ENCODE results near the gene AQP6.

AQP6 gene

DNA sequence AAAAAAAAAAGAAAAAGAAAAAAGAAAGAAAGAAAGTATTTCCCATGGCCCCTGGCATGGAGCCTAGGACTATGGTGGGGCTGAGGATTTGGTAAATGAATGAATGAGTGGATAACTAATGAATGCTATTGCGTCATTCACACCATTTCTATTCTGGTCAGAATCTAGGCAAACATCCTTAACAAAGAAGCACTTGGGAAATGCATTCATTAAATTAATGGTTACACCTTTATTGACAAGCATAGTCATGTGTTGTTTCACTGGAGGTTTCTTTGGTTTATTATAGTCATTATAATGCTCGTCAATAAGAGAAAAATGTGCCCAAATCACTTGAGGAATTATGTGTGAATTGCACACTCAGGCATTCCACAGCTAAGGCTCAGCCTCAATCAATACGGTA lies 35.8 kb upstream of the AQP6 start:
- Histone ChIP-seq H3K36me3 (ENCODE audit: control insufficient read depth in 4 of 4, insufficient read depth in 4 of 4, low read length in 3 of 4) (no peaks in the 10 kb centered on the region), H3K4me3 (ENCODE audit: control insufficient read depth in 1 of 7, extremely low read depth in 1 of 7, insufficient read depth in 4 of 7, low read depth in 2 of 7, low read length in 6 of 7) (no peak overlapping the region), H3K27me3 (replicated peaks in 2 of 5; ENCODE audit: control insufficient read depth in 4 of 5, insufficient read depth in 5 of 5, low read length in 4 of 5) (peaks cover 0 to 2% (median 0%) of the 10 kb centered on the region in 5 experiments), H3K9me3 (ENCODE audit: control extremely low read depth in 1 of 5, control insufficient read depth in 4 of 5, insufficient read depth in 2 of 5, low read depth in 1 of 5, low read length in 4 of 5) (no peaks in the 10 kb centered on the region), H3K27ac (ENCODE audit: insufficient read depth in 1 of 2, low read depth in 1 of 2, low read length in 2 of 2, poor library complexity in 1 of 2, severe bottlenecking in 2 of 2) (no peak overlapping the region), H3K4me1 (ENCODE audit: control extremely low read depth in 1 of 4, control insufficient read depth in 4 of 4, insufficient read depth in 4 of 4, low read length in 3 of 4) (peaks cover 0 to 2% (median 0%) of the 10 kb centered on the region in 4 experiments)
- no peak for DNase-seq
- ChIA-PET CTCF (interaction anchor here (1.4 kb wide), 1 partner anchor 9 kb away, joined by 6 read pairs; no protein-coding TSS in a partner anchor), POLR2A (interaction anchor here (0.6 kb wide), 1 partner anchor 347 kb away, joined by 3 read pairs; the partner anchor contains the start of gene LIMA1)
- 100% methylated on average over 1 of the region's 3 CpGs for WGBS (ENCODE audit: insufficient coverage)

DNA sequence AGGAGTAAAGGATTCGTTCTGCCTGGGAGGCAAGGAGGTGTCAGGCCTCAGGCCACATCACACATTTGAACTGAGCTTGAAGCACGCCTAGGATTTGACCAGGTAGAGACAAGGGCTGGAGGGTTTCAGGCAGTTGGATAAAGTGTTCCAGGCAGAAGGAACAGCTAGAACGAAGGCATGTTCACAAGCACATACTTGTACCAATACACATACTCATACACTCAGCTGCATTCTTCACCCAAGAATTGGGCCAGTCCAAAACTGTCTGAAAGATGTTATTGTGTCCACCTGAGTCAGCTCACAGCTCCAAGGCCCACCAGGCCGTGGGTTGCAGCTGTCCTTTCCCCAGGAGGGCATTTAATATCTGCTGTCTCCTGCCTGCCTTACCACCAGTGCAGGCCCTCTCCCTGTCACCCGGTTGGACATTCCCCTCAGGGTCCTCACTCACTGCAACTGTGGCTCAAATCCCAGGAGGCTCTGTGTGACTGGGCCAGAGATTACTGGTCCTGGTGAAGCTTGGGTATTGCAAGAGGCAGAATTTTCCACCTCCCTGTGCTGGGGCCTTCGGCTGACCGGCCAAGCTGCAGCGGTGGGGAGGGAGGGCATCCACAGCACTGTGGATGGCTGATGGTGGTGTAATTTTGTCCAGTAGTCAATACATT lies 35.0 kb upstream of the AQP6 start:
- POLR2A ChIA-PET, result interaction anchor here (0.6 kb wide), 1 partner anchor 346 kb away, joined by 3 read pairs; the partner anchor contains the start of gene LIMA1
- Histone ChIP-seq H3K4me3 (ENCODE audit: control insufficient read depth in 1 of 7, extremely low read depth in 1 of 7, insufficient read depth in 4 of 7, low read depth in 2 of 7, low read length in 6 of 7) (no peak overlapping the region), H3K36me3 (ENCODE audit: control insufficient read depth in 4 of 4, insufficient read depth in 4 of 4, low read length in 3 of 4) (no peaks in the 10 kb centered on the region), H3K27me3 (replicated peaks in 2 of 5; ENCODE audit: control insufficient read depth in 4 of 5, insufficient read depth in 5 of 5, low read length in 4 of 5) (peaks cover 0 to 2% (median 0%) of the 10 kb centered on the region in 5 experiments), H3K9me3 (ENCODE audit: control extremely low read depth in 1 of 5, control insufficient read depth in 4 of 5, insufficient read depth in 2 of 5, low read depth in 1 of 5, low read length in 4 of 5) (no peaks in the 10 kb centered on the region), H3K4me1 (ENCODE audit: control extremely low read depth in 1 of 4, control insufficient read depth in 4 of 4, insufficient read depth in 4 of 4, low read length in 3 of 4) (peaks cover 0 to 2% (median 0%) of the 10 kb centered on the region in 4 experiments), H3K27ac (ENCODE audit: insufficient read depth in 1 of 2, low read depth in 1 of 2, low read length in 2 of 2, poor library complexity in 1 of 2, severe bottlenecking in 2 of 2) (no peak overlapping the region)
- CTCF ChIA-PET, result interaction anchor here (1.4 kb wide), 1 partner anchor 8 kb away, joined by 6 read pairs; no protein-coding TSS in a partner anchor
- no peak for DNase-seq
- 95% methylated on average over 4 of the region's 8 CpGs for WGBS (ENCODE audit: insufficient coverage)

DNA sequence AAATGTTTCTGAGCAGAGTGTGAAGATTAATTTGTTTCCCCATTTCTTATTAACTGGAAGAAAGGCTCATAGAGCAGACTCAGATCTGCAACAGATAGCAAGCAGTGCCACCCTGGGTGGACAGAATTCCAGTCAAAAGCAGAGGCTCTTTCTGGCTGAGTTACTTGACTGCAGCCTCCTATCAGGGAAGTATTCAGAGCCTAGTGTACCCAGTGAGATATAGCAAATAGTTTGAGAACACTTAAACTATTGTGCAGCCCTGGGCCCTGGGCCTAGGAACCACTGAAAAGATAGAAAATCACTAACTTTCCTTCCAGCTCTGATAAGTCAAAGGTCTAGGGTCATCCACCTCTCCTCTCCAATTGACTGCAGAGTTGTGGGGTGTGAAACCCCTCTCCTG lies 33.4 kb upstream of the AQP6 start:
- CTCF ChIA-PET, result interaction anchor here (0.8 kb wide), 1 partner anchor 515 kb away, joined by 3 read pairs; no protein-coding TSS in a partner anchor
- POLR2A ChIA-PET, result no interaction called here
- H3K27me3 ChIP-seq (replicated peaks in 2 of 5; ENCODE audit: control insufficient read depth in 4 of 5, insufficient read depth in 5 of 5, low read length in 4 of 5), result peaks cover 0 to 15% (median 6%) of the 10 kb centered on the region in 5 experiments

DNA sequence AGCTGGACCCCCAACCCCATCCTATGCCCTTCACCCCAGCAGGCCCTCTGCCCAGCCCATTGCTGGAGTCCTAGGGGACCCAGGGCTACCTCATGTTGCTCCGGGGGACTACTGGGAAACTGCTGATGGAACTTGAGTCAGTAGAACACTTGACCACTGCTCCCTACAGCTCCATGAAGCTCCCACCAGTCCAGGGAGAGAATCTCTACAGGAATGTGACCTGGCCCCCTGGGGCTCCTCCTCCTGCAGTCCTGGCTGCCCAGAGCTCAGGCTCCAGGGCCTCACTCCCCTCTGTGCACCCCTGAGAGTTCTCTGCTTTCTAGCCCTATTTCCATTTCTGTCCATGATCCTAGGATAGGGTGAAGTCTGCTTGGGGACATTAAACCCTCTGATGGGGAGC lies 33.0 kb upstream of the AQP6 start:
- H3K27me3 ChIP-seq (replicated peaks in 2 of 5; ENCODE audit: control insufficient read depth in 4 of 5, insufficient read depth in 5 of 5, low read length in 4 of 5), result peaks cover 0 to 15% (median 7%) of the 10 kb centered on the region in 5 experiments
- DNase-seq, result no peak
- CTCF ChIA-PET, result interaction anchor here (0.8 kb wide), 1 partner anchor 515 kb away, joined by 3 read pairs; no protein-coding TSS in a partner anchor
- H3K9me3 ChIP-seq (ENCODE audit: control extremely low read depth in 1 of 5, control insufficient read depth in 4 of 5, insufficient read depth in 2 of 5, low read depth in 1 of 5, low read length in 4 of 5), result no peaks in the 10 kb centered on the region
- H3K27ac ChIP-seq (ENCODE audit: insufficient read depth in 1 of 2, low read depth in 1 of 2, low read length in 2 of 2, poor library complexity in 1 of 2, severe bottlenecking in 2 of 2), result no peak overlapping the region
- no CpG with 5 or more reads among the region's 1 CpG for WGBS (ENCODE audit: insufficient coverage)
- POLR2A ChIA-PET, result no interaction called here
- H3K4me3 ChIP-seq (ENCODE audit: control insufficient read depth in 1 of 7, extremely low read depth in 1 of 7, insufficient read depth in 4 of 7, low read depth in 2 of 7, low read length in 6 of 7), result no peak overlapping the region
- H3K36me3 ChIP-seq (ENCODE audit: control insufficient read depth in 4 of 4, insufficient read depth in 4 of 4, low read length in 3 of 4), result no peaks in the 10 kb centered on the region
- peaks cover 0 to 2% (median 0%) of the 10 kb centered on the region in 4 experiments for H3K4me1 ChIP-seq (ENCODE audit: control extremely low read depth in 1 of 4, control insufficient read depth in 4 of 4, insufficient read depth in 4 of 4, low read length in 3 of 4)

More for the DNA sequence above, 33.4 kb upstream of the AQP6 start:
- no peaks in the 10 kb centered on the region for H3K36me3 ChIP-seq (ENCODE audit: control insufficient read depth in 4 of 4, insufficient read depth in 4 of 4, low read length in 3 of 4)
- H3K4me3 ChIP-seq (ENCODE audit: control insufficient read depth in 1 of 7, extremely low read depth in 1 of 7, insufficient read depth in 4 of 7, low read depth in 2 of 7, low read length in 6 of 7), result no peak overlapping the region
- no peak for DNase-seq
- H3K9me3 ChIP-seq (ENCODE audit: control extremely low read depth in 1 of 5, control insufficient read depth in 4 of 5, insufficient read depth in 2 of 5, low read depth in 1 of 5, low read length in 4 of 5), result no peaks in the 10 kb centered on the region
- no peak overlapping the region for H3K27ac ChIP-seq (ENCODE audit: insufficient read depth in 1 of 2, low read depth in 1 of 2, low read length in 2 of 2, poor library complexity in 1 of 2, severe bottlenecking in 2 of 2)
- H3K4me1 ChIP-seq (ENCODE audit: control extremely low read depth in 1 of 4, control insufficient read depth in 4 of 4, insufficient read depth in 4 of 4, low read length in 3 of 4), result peaks cover 0 to 2% (median 0%) of the 10 kb centered on the region in 4 experiments

DNA sequence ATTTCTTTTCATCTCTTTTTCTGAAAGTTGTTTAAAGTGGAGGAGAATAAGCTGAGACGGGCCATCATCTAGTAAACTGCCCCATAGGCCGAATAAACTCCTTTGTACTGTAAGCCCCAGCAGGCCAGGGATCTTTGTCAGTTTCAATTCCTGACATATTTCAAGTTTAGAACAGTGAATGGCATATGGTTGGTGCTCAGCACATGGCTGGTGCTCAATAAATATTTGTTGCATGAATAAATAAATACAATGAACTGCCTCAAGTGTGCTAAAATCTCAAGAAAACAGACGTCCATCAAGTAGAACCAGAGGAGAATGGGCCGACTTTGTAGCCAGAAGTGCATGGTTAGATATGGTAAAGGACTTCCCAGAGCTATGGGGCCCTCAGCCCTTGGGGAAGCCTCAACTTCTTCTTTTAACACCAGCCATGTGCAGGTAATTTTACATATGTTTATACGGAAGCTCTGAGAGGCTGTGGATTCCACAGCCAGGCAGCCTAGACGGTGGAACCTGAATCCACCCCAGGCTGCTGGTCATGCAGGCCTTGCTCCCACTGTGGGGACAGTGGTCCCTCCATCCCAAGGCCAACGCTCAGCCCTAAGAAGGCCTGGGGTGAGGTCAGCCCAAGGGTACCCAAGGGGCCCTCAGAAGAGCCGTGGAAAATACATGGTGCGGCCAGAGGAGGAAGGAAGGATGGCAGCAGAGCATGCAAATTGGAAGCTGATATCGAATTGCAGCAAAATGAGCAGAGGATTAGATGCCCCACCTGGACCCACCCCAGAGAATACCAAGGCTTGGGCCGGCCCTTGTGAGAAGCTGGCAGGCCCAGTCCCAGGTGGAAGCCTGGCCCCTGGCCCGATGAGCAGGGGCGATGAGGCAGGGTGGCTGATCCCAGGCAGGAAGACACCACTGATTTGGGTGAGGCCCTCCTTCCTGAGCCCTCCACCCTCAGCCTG lies 30.9 kb upstream of the AQP6 start:
- no peaks in the 10 kb centered on the region for H3K9me3 ChIP-seq (ENCODE audit: control extremely low read depth in 1 of 5, control insufficient read depth in 4 of 5, insufficient read depth in 2 of 5, low read depth in 1 of 5, low read length in 4 of 5)
- no peaks in the 10 kb centered on the region for H3K36me3 ChIP-seq (ENCODE audit: control insufficient read depth in 4 of 4, insufficient read depth in 4 of 4, low read length in 3 of 4)
- POLR2A ChIA-PET, result no interaction called here
- peaks cover 2 to 6% (median 3%) of the 10 kb centered on the region in 4 experiments for H3K4me1 ChIP-seq (ENCODE audit: control extremely low read depth in 1 of 4, control insufficient read depth in 4 of 4, insufficient read depth in 4 of 4, low read length in 3 of 4)
- no peak overlapping the region for H3K27ac ChIP-seq (ENCODE audit: insufficient read depth in 1 of 2, low read depth in 1 of 2, low read length in 2 of 2, poor library complexity in 1 of 2, severe bottlenecking in 2 of 2)
- no peak for DNase-seq
- 94% methylated on average over 11 of the region's 13 CpGs for WGBS (ENCODE audit: insufficient coverage)
- no peak overlapping the region for H3K4me3 ChIP-seq (ENCODE audit: control insufficient read depth in 1 of 7, extremely low read depth in 1 of 7, insufficient read depth in 4 of 7, low read depth in 2 of 7, low read length in 6 of 7)
- CTCF ChIA-PET, result interaction anchor here (0.8 to 2.5 kb wide), 6 partner anchors 9 to 75 kb away, joined by 3 to 9 read pairs (median 4); partner anchors contain the start of gene AQP5
- peaks cover 0 to 33% (median 12%) of the 10 kb centered on the region in 5 experiments for H3K27me3 ChIP-seq (replicated peaks in 2 of 5; ENCODE audit: control insufficient read depth in 4 of 5, insufficient read depth in 5 of 5, low read length in 4 of 5)

DNA sequence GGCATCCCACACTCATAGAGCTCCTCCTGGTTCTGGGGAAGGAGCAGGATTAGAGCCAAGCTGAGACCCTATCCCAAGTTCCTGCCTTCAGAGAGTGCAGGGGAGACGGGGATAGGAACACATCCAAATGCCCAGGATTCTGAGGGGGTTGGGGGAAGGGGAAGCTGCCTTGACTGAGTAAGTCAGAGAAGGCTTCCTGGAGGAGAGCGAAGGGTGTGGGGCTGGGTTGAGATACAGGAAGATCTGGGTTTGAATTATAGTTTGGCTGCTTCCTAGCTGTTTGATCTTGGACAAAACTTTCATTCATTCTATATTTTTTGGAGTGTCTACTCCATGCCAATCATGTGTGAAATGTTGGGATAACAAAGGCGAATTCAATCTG lies 30.2 kb upstream of the AQP6 start:
- ChIA-PET CTCF (interaction anchor here (0.8 to 2.5 kb wide), 7 partner anchors 10 to 76 kb away, joined by 3 to 9 read pairs (median 4); partner anchors contain the start of gene AQP5), POLR2A (no interaction called here)
- Histone ChIP-seq H3K36me3 (ENCODE audit: control insufficient read depth in 4 of 4, insufficient read depth in 4 of 4, low read length in 3 of 4) (no peaks in the 10 kb centered on the region), H3K27ac (ENCODE audit: insufficient read depth in 1 of 2, low read depth in 1 of 2, low read length in 2 of 2, poor library complexity in 1 of 2, severe bottlenecking in 2 of 2) (no peak overlapping the region), H3K27me3 (replicated peaks in 2 of 5; ENCODE audit: control insufficient read depth in 4 of 5, insufficient read depth in 5 of 5, low read length in 4 of 5) (peaks cover 0 to 34% (median 13%) of the 10 kb centered on the region in 5 experiments), H3K9me3 (ENCODE audit: control extremely low read depth in 1 of 5, control insufficient read depth in 4 of 5, insufficient read depth in 2 of 5, low read depth in 1 of 5, low read length in 4 of 5) (no peaks in the 10 kb centered on the region), H3K4me3 (ENCODE audit: control insufficient read depth in 1 of 7, extremely low read depth in 1 of 7, insufficient read depth in 4 of 7, low read depth in 2 of 7, low read length in 6 of 7) (no peak overlapping the region), H3K4me1 (ENCODE audit: control extremely low read depth in 1 of 4, control insufficient read depth in 4 of 4, insufficient read depth in 4 of 4, low read length in 3 of 4) (peaks cover 2 to 6% (median 3%) of the 10 kb centered on the region in 4 experiments)
- WGBS (ENCODE audit: insufficient coverage), result 100% methylated on average over 3 of the region's 3 CpGs
- no peak for DNase-seq
